ENCODE results near the gene SNX13.
"Not testable (repeated sequence)": the region's sequence is repeated elsewhere in the genome, so short reads cannot be mapped to it uniquely, and the experiment has no call there.

The SNX13 gene

GRCh38 chr7:17846935-17847334, 93.4 kb downstream of the SNX13 start:
- DNase-seq: no peak

- no peak for DNase-seq
Measured at GRCh38 chr7:17845197-17845547, 95.1 kb downstream of the SNX13 start.

- DNase-seq: no peak
Measured at GRCh38 chr7:17844514-17845196, 95.6 kb downstream of the SNX13 start.

GRCh38 chr7:17844022-17844421, 96.3 kb downstream of the SNX13 start:
- DNase-seq: no peak

GRCh38 chr7:17843041-17843440, 97.3 kb downstream of the SNX13 start:
- no peak for DNase-seq

GRCh38 chr7:17832820-17833355, 107.4 kb downstream of the SNX13 start:
- no peak for DNase-seq

- DNase-seq: no peak
Measured at GRCh38 chr7:17832242-17832641, 108.1 kb downstream of the SNX13 start.

GRCh38 chr7:17830206-17830605, 110.1 kb downstream of the SNX13 start:
- no peak for DNase-seq

GRCh38 chr7:17829001-17829400, 111.3 kb downstream of the SNX13 start:
- DNase-seq: no peak

- no peak for DNase-seq
Measured at GRCh38 chr7:17822547-17823173, 117.6 kb downstream of the SNX13 start.

GRCh38 chr7:17816903-17817302, 123.4 kb downstream of the SNX13 start:
- no peak for DNase-seq

- DNase-seq: no peak
Measured at GRCh38 chr7:17815318-17815717, 125.0 kb downstream of the SNX13 start.

- no peak for DNase-seq
Measured at GRCh38 chr7:17814058-17814457, 126.2 kb downstream of the SNX13 start.

- not testable (repeated sequence) for DNase-seq
Measured at GRCh38 chr7:17809215-17809614, 131.1 kb downstream of the SNX13 start.

- no peak for DNase-seq
Measured at GRCh38 chr7:17807242-17807641, 133.1 kb downstream of the SNX13 start.

GRCh38 chr7:17806631-17807030, 133.7 kb downstream of the SNX13 start:
- DNase-seq: no peak

- DNase-seq: no peak
Measured at GRCh38 chr7:17802056-17802455, 138.2 kb downstream of the SNX13 start.

GRCh38 chr7:17792075-17792936, 148.0 kb downstream of the SNX13 start:
- no peak for DNase-seq

- DNase-seq: no peak
Measured at GRCh38 chr7:17787257-17787656, 153.0 kb downstream of the SNX13 start.

GRCh38 chr7:17786314-17786852, 153.9 kb downstream of the SNX13 start:
- no peak for DNase-seq

GRCh38 chr7:17782216-17782549, 158.1 kb downstream of the SNX13 start:
- no peak for DNase-seq

GRCh38 chr7:17781491-17782215, 158.6 kb downstream of the SNX13 start:
- DNase-seq: no peak

- DNase-seq: no peak
Measured at GRCh38 chr7:17779381-17779780, 160.9 kb downstream of the SNX13 start.
